ENCODE results near the gene DEPDC4.
A peak's percentile ranks its signal among the peaks of the same experiment; 100 is the strongest.

DEPDC4 gene

GRCh38 chr12:100251917-100252316 lies 15.0 kb downstream of the DEPDC4 start:
- no peaks in the 10 kb centered on the region for H3K27me3 ChIP-seq (replicated peaks in 2 of 5; ENCODE audit: control insufficient read depth in 4 of 5, insufficient read depth in 5 of 5, low read length in 4 of 5)
- ChIA-PET CTCF (interaction anchor here (1.2 kb wide), 1 partner anchor 17 kb away, joined by 3 read pairs; no protein-coding TSS in a partner anchor), POLR2A (no interaction called here)
- H3K4me3 ChIP-seq (ENCODE audit: control insufficient read depth in 1 of 7, extremely low read depth in 1 of 7, insufficient read depth in 4 of 7, low read depth in 2 of 7, low read length in 6 of 7): no peak overlapping the region
- WGBS (ENCODE audit: insufficient coverage): no CpG with 5 or more reads among the region's 2 CpGs
- H3K4me1 ChIP-seq (ENCODE audit: control extremely low read depth in 1 of 4, control insufficient read depth in 4 of 4, insufficient read depth in 4 of 4, low read length in 3 of 4): peaks cover 0 to 11% (median 5%) of the 10 kb centered on the region in 4 experiments
- peaks cover 0 to 11% (median 0%) of the 10 kb centered on the region in 4 experiments for H3K36me3 ChIP-seq (ENCODE audit: control insufficient read depth in 4 of 4, insufficient read depth in 4 of 4, low read length in 3 of 4)
- no peak for DNase-seq
- no peak overlapping the region for H3K27ac ChIP-seq (ENCODE audit: insufficient read depth in 1 of 2, low read depth in 1 of 2, low read length in 2 of 2, poor library complexity in 1 of 2, severe bottlenecking in 2 of 2)
- H3K9me3 ChIP-seq (ENCODE audit: control extremely low read depth in 1 of 5, control insufficient read depth in 4 of 5, insufficient read depth in 2 of 5, low read depth in 1 of 5, low read length in 4 of 5): no peaks in the 10 kb centered on the region

GRCh38 chr12:100249941-100250340 lies 16.9 kb downstream of the DEPDC4 start:
- POLR2A ChIA-PET: no interaction called here
- peaks cover 0 to 4% (median 0%) of the 10 kb centered on the region in 4 experiments for H3K36me3 ChIP-seq (ENCODE audit: control insufficient read depth in 4 of 4, insufficient read depth in 4 of 4, low read length in 3 of 4)
- CTCF ChIA-PET: no interaction called here

GRCh38 chr12:100248886-100249285 lies 18.0 kb downstream of the DEPDC4 start:
- Histone ChIP-seq H3K36me3 (ENCODE audit: control insufficient read depth in 4 of 4, insufficient read depth in 4 of 4, low read length in 3 of 4) (peaks cover 0 to 3% (median 0%) of the 10 kb centered on the region in 4 experiments), H3K4me1 (ENCODE audit: control extremely low read depth in 1 of 4, control insufficient read depth in 4 of 4, insufficient read depth in 4 of 4, low read length in 3 of 4) (peaks cover 0 to 15% (median 5%) of the 10 kb centered on the region in 4 experiments), H3K27me3 (replicated peaks in 2 of 5; ENCODE audit: control insufficient read depth in 4 of 5, insufficient read depth in 5 of 5, low read length in 4 of 5) (no peaks in the 10 kb centered on the region), H3K27ac (ENCODE audit: insufficient read depth in 1 of 2, low read depth in 1 of 2, low read length in 2 of 2, poor library complexity in 1 of 2, severe bottlenecking in 2 of 2) (no peak overlapping the region), H3K9me3 (ENCODE audit: control extremely low read depth in 1 of 5, control insufficient read depth in 4 of 5, insufficient read depth in 2 of 5, low read depth in 1 of 5, low read length in 4 of 5) (no peaks in the 10 kb centered on the region), H3K4me3 (ENCODE audit: control insufficient read depth in 1 of 7, extremely low read depth in 1 of 7, insufficient read depth in 4 of 7, low read depth in 2 of 7, low read length in 6 of 7) (no peak overlapping the region)
- no peak for DNase-seq
- CTCF ChIA-PET: no interaction called here
- POLR2A ChIA-PET: no interaction called here

More at GRCh38 chr12:100249941-100250340, 16.9 kb downstream of the DEPDC4 start:
- Histone ChIP-seq H3K9me3 (ENCODE audit: control extremely low read depth in 1 of 5, control insufficient read depth in 4 of 5, insufficient read depth in 2 of 5, low read depth in 1 of 5, low read length in 4 of 5) (no peaks in the 10 kb centered on the region), H3K27ac (ENCODE audit: insufficient read depth in 1 of 2, low read depth in 1 of 2, low read length in 2 of 2, poor library complexity in 1 of 2, severe bottlenecking in 2 of 2) (no peak overlapping the region), H3K27me3 (replicated peaks in 2 of 5; ENCODE audit: control insufficient read depth in 4 of 5, insufficient read depth in 5 of 5, low read length in 4 of 5) (no peaks in the 10 kb centered on the region), H3K4me3 (ENCODE audit: control insufficient read depth in 1 of 7, extremely low read depth in 1 of 7, insufficient read depth in 4 of 7, low read depth in 2 of 7, low read length in 6 of 7) (peak overlapping the region in 1 of 7 experiments; percentile 38), H3K4me1 (ENCODE audit: control extremely low read depth in 1 of 4, control insufficient read depth in 4 of 4, insufficient read depth in 4 of 4, low read length in 3 of 4) (peaks cover 0 to 15% (median 5%) of the 10 kb centered on the region in 4 experiments)
- 38% methylated on average over 7 of the region's 7 CpGs for WGBS (ENCODE audit: insufficient coverage)
- peak; percentile 19 to 50 (median 26) for DNase-seq

GRCh38 chr12:100247765-100248164 lies 19.1 kb downstream of the DEPDC4 start:
- H3K27ac ChIP-seq (ENCODE audit: insufficient read depth in 1 of 2, low read depth in 1 of 2, low read length in 2 of 2, poor library complexity in 1 of 2, severe bottlenecking in 2 of 2): no peak overlapping the region
- DNase-seq: no peak
- POLR2A ChIA-PET: no interaction called here
- 100% methylated on average over 1 of the region's 4 CpGs for WGBS (ENCODE audit: insufficient coverage)
- CTCF ChIA-PET: no interaction called here
- H3K9me3 ChIP-seq (ENCODE audit: control extremely low read depth in 1 of 5, control insufficient read depth in 4 of 5, insufficient read depth in 2 of 5, low read depth in 1 of 5, low read length in 4 of 5): no peaks in the 10 kb centered on the region
- no peaks in the 10 kb centered on the region for H3K27me3 ChIP-seq (replicated peaks in 2 of 5; ENCODE audit: control insufficient read depth in 4 of 5, insufficient read depth in 5 of 5, low read length in 4 of 5)
- no peak overlapping the region for H3K4me3 ChIP-seq (ENCODE audit: control insufficient read depth in 1 of 7, extremely low read depth in 1 of 7, insufficient read depth in 4 of 7, low read depth in 2 of 7, low read length in 6 of 7)
- H3K4me1 ChIP-seq (ENCODE audit: control extremely low read depth in 1 of 4, control insufficient read depth in 4 of 4, insufficient read depth in 4 of 4, low read length in 3 of 4): peaks cover 0 to 15% (median 5%) of the 10 kb centered on the region in 4 experiments
- peaks cover 0 to 3% (median 0%) of the 10 kb centered on the region in 4 experiments for H3K36me3 ChIP-seq (ENCODE audit: control insufficient read depth in 4 of 4, insufficient read depth in 4 of 4, low read length in 3 of 4)

- WGBS (ENCODE audit: insufficient coverage): 86% methylated on average over 4 of the region's 5 CpGs
- POLR2A ChIA-PET: no interaction called here
- CTCF ChIA-PET: interaction anchor here (0.5 kb wide), 1 partner anchor 12 kb away, joined by 3 read pairs; no protein-coding TSS in a partner anchor
- H3K27me3 ChIP-seq (replicated peaks in 2 of 5; ENCODE audit: control insufficient read depth in 4 of 5, insufficient read depth in 5 of 5, low read length in 4 of 5): no peaks in the 10 kb centered on the region
- H3K36me3 ChIP-seq (ENCODE audit: control insufficient read depth in 4 of 4, insufficient read depth in 4 of 4, low read length in 3 of 4): no peaks in the 10 kb centered on the region
- DNase-seq: no peak
- no peak overlapping the region for H3K27ac ChIP-seq (ENCODE audit: insufficient read depth in 1 of 2, low read depth in 1 of 2, low read length in 2 of 2, poor library complexity in 1 of 2, severe bottlenecking in 2 of 2)
- H3K4me1 ChIP-seq (ENCODE audit: control extremely low read depth in 1 of 4, control insufficient read depth in 4 of 4, insufficient read depth in 4 of 4, low read length in 3 of 4): peaks cover 0 to 4% (median 0%) of the 10 kb centered on the region in 4 experiments
- H3K9me3 ChIP-seq (ENCODE audit: control extremely low read depth in 1 of 5, control insufficient read depth in 4 of 5, insufficient read depth in 2 of 5, low read depth in 1 of 5, low read length in 4 of 5): no peaks in the 10 kb centered on the region
- H3K4me3 ChIP-seq (ENCODE audit: control insufficient read depth in 1 of 7, extremely low read depth in 1 of 7, insufficient read depth in 4 of 7, low read depth in 2 of 7, low read length in 6 of 7): no peak overlapping the region
Observed at GRCh38 chr12:100243137-100243536, 23.7 kb downstream of the DEPDC4 start.

GRCh38 chr12:100239589-100239988 lies 27.3 kb downstream of the DEPDC4 start:
- ChIA-PET POLR2A (no interaction called here), CTCF (interaction anchor here (0.7 kb wide), 1 partner anchor 46 kb away, joined by 3 read pairs; no protein-coding TSS in a partner anchor)
- Histone ChIP-seq H3K36me3 (ENCODE audit: control insufficient read depth in 4 of 4, insufficient read depth in 4 of 4, low read length in 3 of 4) (no peaks in the 10 kb centered on the region), H3K9me3 (ENCODE audit: control extremely low read depth in 1 of 5, control insufficient read depth in 4 of 5, insufficient read depth in 2 of 5, low read depth in 1 of 5, low read length in 4 of 5) (no peaks in the 10 kb centered on the region), H3K27ac (ENCODE audit: insufficient read depth in 1 of 2, low read depth in 1 of 2, low read length in 2 of 2, poor library complexity in 1 of 2, severe bottlenecking in 2 of 2) (no peak overlapping the region), H3K4me3 (ENCODE audit: control insufficient read depth in 1 of 7, extremely low read depth in 1 of 7, insufficient read depth in 4 of 7, low read depth in 2 of 7, low read length in 6 of 7) (no peak overlapping the region), H3K4me1 (ENCODE audit: control extremely low read depth in 1 of 4, control insufficient read depth in 4 of 4, insufficient read depth in 4 of 4, low read length in 3 of 4) (no peaks in the 10 kb centered on the region), H3K27me3 (replicated peaks in 2 of 5; ENCODE audit: control insufficient read depth in 4 of 5, insufficient read depth in 5 of 5, low read length in 4 of 5) (no peaks in the 10 kb centered on the region)
- no peak for DNase-seq
- WGBS (ENCODE audit: insufficient coverage): no CpG with 5 or more reads among the region's 1 CpG

- Histone ChIP-seq H3K9me3 (ENCODE audit: control extremely low read depth in 1 of 5, control insufficient read depth in 4 of 5, insufficient read depth in 2 of 5, low read depth in 1 of 5, low read length in 4 of 5) (no peaks in the 10 kb centered on the region), H3K27me3 (replicated peaks in 2 of 5; ENCODE audit: control insufficient read depth in 4 of 5, insufficient read depth in 5 of 5, low read length in 4 of 5) (no peaks in the 10 kb centered on the region), H3K4me3 (ENCODE audit: control insufficient read depth in 1 of 7, extremely low read depth in 1 of 7, insufficient read depth in 4 of 7, low read depth in 2 of 7, low read length in 6 of 7) (no peak overlapping the region), H3K36me3 (ENCODE audit: control insufficient read depth in 4 of 4, insufficient read depth in 4 of 4, low read length in 3 of 4) (no peaks in the 10 kb centered on the region), H3K27ac (ENCODE audit: insufficient read depth in 1 of 2, low read depth in 1 of 2, low read length in 2 of 2, poor library complexity in 1 of 2, severe bottlenecking in 2 of 2) (no peak overlapping the region), H3K4me1 (ENCODE audit: control extremely low read depth in 1 of 4, control insufficient read depth in 4 of 4, insufficient read depth in 4 of 4, low read length in 3 of 4) (no peaks in the 10 kb centered on the region)
- ChIA-PET CTCF (no interaction called here), POLR2A (no interaction called here)
- WGBS (ENCODE audit: insufficient coverage): no CpG with 5 or more reads among the region's 3 CpGs
- no peak for DNase-seq
Observed at GRCh38 chr12:100238801-100239200, 28.1 kb downstream of the DEPDC4 start.
